Natural killer cell (primary cell): ENCODE results near the gene LCP2. TPM values are rescaled to one million over a fixed set of nuclear protein-coding genes. Genes with fewer than 3 reads are reported as not detected.

Experiments
- ATAC-seq, 3 donors: fragments of 150-1000 bp in 2 of 3; fragments of 200-7000 bp in 1 of 3; cut with Tn5 transposase; 1 replicate in 1 of 3; 2 replicates in 2 of 3; pipeline ENCODE4 v1.10.0; 2021; ENCODE audit warnings: mild to moderate bottlenecking in 2 of 3, moderate library complexity in 2 of 3
- DNase-seq, 2 donors: peaks; one replicate each; pipeline versions ENCODE4 v3.0.0 to v3.0.0-alpha.2; 2013 to 2021; ENCODE audit warnings: mixed read lengths in 1 of 2
- H3K27ac ChIP-seq: one replicate; pipeline ENCODE4 v1.5.1; 2013; ENCODE audit warnings: mild to moderate bottlenecking, low read length
- H3K27me3 ChIP-seq: one replicate; pipeline ENCODE4 v1.6.1; 2013; ENCODE audit warnings: low read length; ENCODE audit not compliant: control insufficient read depth, insufficient read depth
- H3K36me3 ChIP-seq: one replicate; pipeline ENCODE4 v1.6.1; 2013; ENCODE audit warnings: low read length; ENCODE audit not compliant: control insufficient read depth, insufficient read depth
- H3K4me1 ChIP-seq: one replicate; pipeline ENCODE4 v1.6.1; 2013; ENCODE audit warnings: low read length; ENCODE audit not compliant: control insufficient read depth, insufficient read depth
- H3K4me3 ChIP-seq: one replicate; pipeline ENCODE4 v1.5.1; 2013; ENCODE audit warnings: low read length
- H3K9me3 ChIP-seq: one replicate; pipeline ENCODE4 v1.6.1; 2013; ENCODE audit warnings: low read length; ENCODE audit not compliant: control insufficient read depth, insufficient read depth
- H3K27ac Mint-ChIP-seq, 2 donors: one replicate each; pipeline ENCODE4 v1.8.0; 2022; ENCODE audit warnings: mild to moderate bottlenecking in 2 of 2, mixed read lengths in 2 of 2, moderate library complexity in 1 of 2
- H3K27me3 Mint-ChIP-seq, 2 donors: one replicate each; pipeline ENCODE4 v1.8.0; 2022; ENCODE audit warnings: low read depth in 2 of 2, mixed read lengths in 2 of 2
- H3K36me3 Mint-ChIP-seq: one replicate; pipeline ENCODE4 v1.8.0; 2022; ENCODE audit warnings: mixed read lengths
- H3K4me1 Mint-ChIP-seq, 2 donors: one replicate each; pipeline ENCODE4 v1.8.0; 2022; ENCODE audit warnings: mixed read lengths in 2 of 2
- H3K4me3 Mint-ChIP-seq: one replicate; pipeline ENCODE4 v1.8.0; 2022; ENCODE audit warnings: mild to moderate bottlenecking, moderate library complexity, mixed read lengths
- H3K9me3 Mint-ChIP-seq, 2 donors: one replicate each; pipeline ENCODE4 v1.8.0; 2022; ENCODE audit warnings: mixed read lengths in 2 of 2
- CTCF ChIP-seq: fragments of 200-600 bp; IDR thresholded peaks from one replicate; pipeline ENCODE4 v1.8.0; 2022; ENCODE audit warnings: antibody characterized with exemption
- WGBS: methylation state at CpG from one replicate; pipeline ENCODE4 v1.1.7; 2013; ENCODE audit warnings: missing lambda C conversion rate; ENCODE audit not compliant: insufficient coverage; 5-methylcytosine and 5-hydroxymethylcytosine counted together
- intact Hi-C: fragments of 100-400 bp; cut with micrococcal nuclease; formaldehyde crosslinking; loops from one replicate; pipeline ENCODE4 v1.14.2; 2022
- total RNA-seq, 4 donors: library from RNA; stranded (reverse); fragments of 120-200 nt in 1 of 4; gene quantifications; one replicate each; pipeline versions ENCODE4 v1.2.3 to v1.2.4, GENCODE V29; 2013 to 2022

The LCP2 gene
- total RNA-seq, 3 donors from 2014 or later (not counting 1 experiment from before 2014, with no cell fraction given) = 376 to 488 (median 450) TPM

- no peaks in the 10 kb centered on the region for H3K27me3 Mint-ChIP-seq
- no peak for TF ChIP-seq CTCF
- no peaks in the 10 kb centered on the region for H3K9me3 Mint-ChIP-seq
- Histone ChIP-seq H3K4me1 (peaks cover 68% of the 10 kb centered on the region), H3K4me3 (peak overlapping the region; percentile 90), H3K27ac (peak overlapping the region; percentile 13), H3K36me3 (peaks cover 44% of the 10 kb centered on the region), H3K27me3 (no peaks in the 10 kb centered on the region), H3K9me3 (no peaks in the 10 kb centered on the region)
- peaks cover 50% of the 10 kb centered on the region for H3K36me3 Mint-ChIP-seq
- H3K27ac Mint-ChIP-seq = peak overlapping the region; percentile 94 to 99
- H3K4me3 Mint-ChIP-seq = peak overlapping the region; percentile 100
- peaks cover 93 to 97% of the 10 kb centered on the region in 2 donors for H3K4me1 Mint-ChIP-seq
- intact Hi-C loops = loop anchor here (10.0 kb wide), 1 partner anchor 1820 kb away; no protein-coding TSS in a partner anchor
- no peak for DNase-seq
- ATAC-seq = no peak
Observed at GRCh38 chr5:170294556-170294955, 3.0 kb downstream of the LCP2 start.

- Mint-ChIP-seq H3K4me1 (peaks cover 97 to 98% of the 10 kb centered on the region in 2 donors), H3K27me3 (no peaks in the 10 kb centered on the region), H3K4me3 (peak overlapping the region; percentile 100), H3K36me3 (peaks cover 55% of the 10 kb centered on the region), H3K9me3 (no peaks in the 10 kb centered on the region), H3K27ac (peak overlapping the region; percentile 94 to 99)
- Histone ChIP-seq H3K4me1 (peaks cover 69% of the 10 kb centered on the region), H3K27ac (peak overlapping the region; percentile 13), H3K9me3 (no peaks in the 10 kb centered on the region), H3K4me3 (peak overlapping the region; percentile 90), H3K27me3 (no peaks in the 10 kb centered on the region), H3K36me3 (peaks cover 48% of the 10 kb centered on the region)
- no peak for TF ChIP-seq CTCF
- intact Hi-C loops = loop anchor here (10.0 kb wide), 1 partner anchor 1821 kb away; no protein-coding TSS in a partner anchor
- DNase-seq (no peak), ATAC-seq (no peak)
- 37% methylated on average over 3 of the region's 3 CpGs for WGBS
Observed at GRCh38 chr5:170294057-170294456, 3.5 kb downstream of the LCP2 start.

GRCh38 chr5:170293273-170293672 is 4.3 kb downstream of the LCP2 start:
- Mint-ChIP-seq H3K4me1 (peaks cover 99 to 100% of the 10 kb centered on the region in 2 donors), H3K9me3 (no peaks in the 10 kb centered on the region), H3K27ac (peak overlapping the region; percentile 94 to 99), H3K27me3 (no peaks in the 10 kb centered on the region), H3K4me3 (peak overlapping the region; percentile 100), H3K36me3 (peaks cover 63% of the 10 kb centered on the region)
- ATAC-seq (peak; percentile 61 to 87 (median 86)), DNase-seq (peak; percentile 78 to 79)
- Histone ChIP-seq H3K4me3 (peak overlapping the region; percentile 90), H3K4me1 (peaks cover 70% of the 10 kb centered on the region), H3K9me3 (no peaks in the 10 kb centered on the region), H3K27me3 (no peaks in the 10 kb centered on the region), H3K27ac (peak overlapping the region; percentile 32), H3K36me3 (peaks cover 55% of the 10 kb centered on the region)
- no peak for TF ChIP-seq CTCF
- intact Hi-C loops = loop anchor here (1.0 to 10.0 kb wide), 4 partner anchors 10 to 1822 kb away; no protein-coding TSS in a partner anchor
- 0% methylated on average over 6 of the region's 6 CpGs for WGBS
